ENCODE measurements around the gene SYNDIG1.
"Not testable (repeated sequence)": the region's sequence is repeated elsewhere in the genome, so short reads cannot be mapped to it uniquely, and the experiment has no call there.

Gene SYNDIG1

GRCh38 chr20:24616258-24617079 lies 147.0 kb downstream of the SYNDIG1 start:
- no peak for DNase-seq

DNA sequence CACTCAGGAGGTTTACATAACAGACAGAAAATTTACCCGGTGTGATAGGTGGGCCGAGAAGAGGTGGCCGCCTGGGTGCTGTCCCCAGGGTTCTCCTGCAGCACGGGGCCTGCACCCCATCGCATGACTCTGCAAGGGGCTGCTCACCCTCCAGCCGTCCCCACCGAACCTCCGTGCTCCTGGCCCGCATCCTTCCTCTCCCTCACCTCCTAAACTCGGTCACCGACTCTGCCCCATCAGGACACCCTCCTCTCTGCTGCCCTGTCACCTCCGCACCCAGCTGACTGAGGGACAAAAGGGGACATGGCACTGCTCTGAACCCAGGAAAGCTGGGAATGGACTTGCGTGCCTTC lies 147.6 kb downstream of the SYNDIG1 start:
- DNase-seq = no peak

DNA sequence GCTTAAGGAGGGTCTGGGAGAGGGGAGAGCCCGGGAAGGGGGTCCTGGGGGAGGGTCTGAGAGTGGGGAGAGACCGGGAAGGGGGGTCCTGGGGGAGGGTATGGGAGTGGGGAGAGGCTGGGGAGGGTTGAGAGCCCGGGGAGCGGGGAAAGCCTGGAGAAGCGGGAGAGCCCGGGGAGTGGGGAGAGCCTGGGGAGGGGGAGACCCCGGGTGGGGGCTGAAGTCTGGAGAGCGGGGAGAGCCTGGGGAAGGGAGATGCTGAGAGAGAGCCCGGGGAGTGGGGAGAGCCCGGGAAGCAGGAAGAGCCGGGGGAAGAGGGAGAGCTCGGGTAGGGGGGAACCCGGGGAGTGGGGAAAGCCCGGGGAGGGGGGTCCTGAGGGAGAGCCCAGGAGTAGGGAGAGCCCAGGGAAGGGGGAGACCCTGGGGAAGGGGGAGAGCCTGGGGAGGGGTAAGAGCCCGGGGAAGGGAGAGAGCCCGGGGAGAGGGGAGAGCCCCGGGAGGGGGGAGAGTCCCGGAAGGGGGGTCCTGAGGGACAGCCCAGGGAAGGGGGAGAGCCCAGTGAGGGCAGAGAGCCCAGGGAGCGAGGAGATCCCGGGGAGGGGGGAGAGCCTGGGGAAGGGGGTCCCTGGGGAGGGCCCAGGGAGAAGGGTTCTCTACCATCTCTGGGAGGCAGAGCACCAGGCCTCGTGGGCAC lies 148.5 kb downstream of the SYNDIG1 start:
- no peak for DNase-seq

DNA sequence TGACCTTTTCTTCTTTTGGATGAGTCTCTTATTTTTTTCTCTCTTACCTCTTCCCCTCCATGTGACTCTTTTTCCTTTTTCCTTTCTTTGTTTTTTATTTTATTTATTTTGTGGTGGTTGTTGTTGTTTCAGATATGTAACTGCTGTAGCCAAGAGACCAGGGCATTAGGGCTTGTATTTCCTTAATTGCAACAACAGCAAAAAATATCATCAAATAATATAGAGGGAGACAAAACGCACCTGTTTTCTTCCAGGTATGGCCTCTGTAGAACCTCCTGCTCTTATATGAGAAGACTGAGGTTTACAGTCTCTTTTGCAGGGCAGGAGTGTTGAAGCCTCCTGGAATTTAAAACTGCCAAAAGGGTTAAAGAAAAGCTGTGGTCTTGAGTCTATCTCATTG lies 149.3 kb downstream of the SYNDIG1 start:
- DNase-seq = no peak

- DNase-seq = no peak
Measured at GRCh38 chr20:24619212-24619611, 149.8 kb downstream of the SYNDIG1 start.

GRCh38 chr20:24620937-24621519 lies 151.6 kb downstream of the SYNDIG1 start:
- no peak for DNase-seq

GRCh38 chr20:24622856-24623255 lies 153.4 kb downstream of the SYNDIG1 start:
- no peak for DNase-seq

- DNase-seq = not testable (repeated sequence)
Measured at GRCh38 chr20:24626141-24626540, 156.7 kb downstream of the SYNDIG1 start.

- no peak for DNase-seq
Measured at GRCh38 chr20:24627291-24627690, 157.9 kb downstream of the SYNDIG1 start.

- DNase-seq = no peak
Measured at GRCh38 chr20:24627926-24628325, 158.5 kb downstream of the SYNDIG1 start.

GRCh38 chr20:24628985-24629384 lies 159.6 kb downstream of the SYNDIG1 start:
- DNase-seq = no peak

DNA sequence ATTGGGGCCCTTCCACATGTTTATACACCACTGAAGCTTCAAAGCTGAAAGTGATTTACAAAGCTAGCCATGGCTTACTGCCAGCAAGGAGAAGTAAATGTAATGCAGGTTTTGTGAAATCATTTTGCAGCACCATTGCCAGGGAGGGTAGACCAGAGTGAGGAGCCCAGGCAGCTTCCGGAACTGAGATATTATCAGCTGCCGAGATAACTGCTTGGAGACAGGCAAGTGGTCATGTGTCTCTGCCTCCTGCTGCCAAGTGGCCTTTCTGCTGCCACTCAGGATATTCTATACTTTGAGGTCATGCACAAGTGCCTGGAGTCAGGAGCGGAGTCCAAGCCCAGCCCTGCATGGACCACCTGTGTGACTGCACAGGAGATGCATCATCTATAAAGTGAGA lies 160.2 kb downstream of the SYNDIG1 start:
- DNase-seq = no peak

GRCh38 chr20:24630486-24631172 lies 161.2 kb downstream of the SYNDIG1 start:
- DNase-seq = no peak

GRCh38 chr20:24631173-24631505 lies 161.7 kb downstream of the SYNDIG1 start:
- no peak for DNase-seq

- DNase-seq = no peak
Measured at GRCh38 chr20:24632581-24632980, 163.2 kb downstream of the SYNDIG1 start.

- DNase-seq = no peak
Measured at GRCh38 chr20:24633026-24633425, 163.6 kb downstream of the SYNDIG1 start.

GRCh38 chr20:24633521-24633920 lies 164.1 kb downstream of the SYNDIG1 start:
- no peak for DNase-seq

DNA sequence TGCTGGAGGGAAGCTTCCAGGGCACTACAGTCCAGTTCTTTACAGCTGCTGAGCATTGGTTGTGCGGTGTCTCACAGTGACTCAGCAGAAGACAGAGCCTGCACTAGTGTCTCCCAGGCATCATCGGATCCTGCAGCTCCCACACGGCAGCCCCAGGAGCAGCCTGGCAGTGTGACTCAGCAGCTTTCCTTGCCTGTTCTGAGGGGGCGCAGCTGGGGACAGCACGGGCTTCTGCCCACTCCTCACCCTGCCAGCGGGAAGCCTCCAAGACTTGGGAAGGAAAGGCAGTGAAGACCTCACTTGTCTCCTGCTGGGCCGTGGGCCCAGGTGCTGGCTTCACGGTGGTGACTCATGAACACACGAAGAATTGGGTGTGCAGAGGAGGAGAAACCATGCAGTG lies 165.4 kb downstream of the SYNDIG1 start:
- DNase-seq = no peak

DNA sequence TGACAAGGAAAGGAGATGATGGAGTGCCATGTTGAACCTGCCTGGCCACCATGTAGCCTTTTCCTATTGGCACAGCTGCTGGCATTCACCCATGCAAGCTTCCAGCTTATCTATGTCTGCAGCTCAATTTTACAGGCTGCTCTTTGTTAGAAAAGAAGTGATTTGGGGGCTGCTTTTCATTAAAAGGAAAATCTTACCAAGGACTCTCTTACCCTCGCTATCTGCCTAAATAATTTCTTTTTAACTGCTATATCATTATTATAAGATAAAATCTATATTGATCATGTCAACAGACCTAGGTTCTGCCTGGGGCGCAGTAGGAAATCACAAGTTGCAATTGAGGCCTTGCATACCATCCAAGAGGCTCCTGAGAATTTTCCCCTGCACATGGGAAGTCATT lies 167.2 kb downstream of the SYNDIG1 start:
- DNase-seq = no peak

DNA sequence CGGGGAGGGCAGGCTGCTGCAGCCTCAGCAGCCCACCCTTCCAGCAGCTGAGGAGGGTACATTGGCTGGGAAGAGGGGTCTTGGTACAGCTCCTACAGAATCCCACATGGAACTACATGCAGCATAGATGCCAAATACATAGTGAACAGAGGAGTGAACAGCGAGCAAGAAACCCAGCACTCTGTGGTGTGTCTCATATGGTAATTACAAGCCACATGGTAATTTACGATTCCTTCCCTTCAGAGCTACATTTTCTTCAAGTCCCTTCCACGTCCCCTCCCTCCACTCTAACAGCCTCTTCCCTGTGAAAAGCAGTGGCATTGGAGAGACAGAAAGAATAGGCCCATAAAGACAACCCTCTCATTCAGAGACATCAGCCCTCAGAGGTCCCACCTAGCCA lies 167.7 kb downstream of the SYNDIG1 start:
- no peak for DNase-seq

DNA sequence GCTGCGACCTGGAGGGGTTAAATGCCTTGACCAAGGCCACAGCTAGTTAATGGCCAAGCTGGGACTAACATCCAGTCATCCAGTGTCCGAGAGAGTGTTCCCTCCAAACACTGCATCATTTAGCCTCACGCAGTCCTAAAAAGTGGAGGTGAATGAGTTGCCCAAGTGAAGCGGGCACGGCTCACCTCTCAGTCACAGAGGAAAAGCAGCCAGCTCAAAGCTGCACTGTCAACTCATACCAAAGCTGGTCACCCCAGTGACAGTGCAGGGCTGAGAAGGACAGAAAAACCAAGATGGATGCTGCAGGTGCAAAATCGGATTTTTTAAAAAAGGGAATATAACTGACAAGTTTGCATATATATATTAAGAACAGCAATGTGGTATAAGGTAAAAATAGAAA lies 168.5 kb downstream of the SYNDIG1 start:
- DNase-seq = no peak

DNA sequence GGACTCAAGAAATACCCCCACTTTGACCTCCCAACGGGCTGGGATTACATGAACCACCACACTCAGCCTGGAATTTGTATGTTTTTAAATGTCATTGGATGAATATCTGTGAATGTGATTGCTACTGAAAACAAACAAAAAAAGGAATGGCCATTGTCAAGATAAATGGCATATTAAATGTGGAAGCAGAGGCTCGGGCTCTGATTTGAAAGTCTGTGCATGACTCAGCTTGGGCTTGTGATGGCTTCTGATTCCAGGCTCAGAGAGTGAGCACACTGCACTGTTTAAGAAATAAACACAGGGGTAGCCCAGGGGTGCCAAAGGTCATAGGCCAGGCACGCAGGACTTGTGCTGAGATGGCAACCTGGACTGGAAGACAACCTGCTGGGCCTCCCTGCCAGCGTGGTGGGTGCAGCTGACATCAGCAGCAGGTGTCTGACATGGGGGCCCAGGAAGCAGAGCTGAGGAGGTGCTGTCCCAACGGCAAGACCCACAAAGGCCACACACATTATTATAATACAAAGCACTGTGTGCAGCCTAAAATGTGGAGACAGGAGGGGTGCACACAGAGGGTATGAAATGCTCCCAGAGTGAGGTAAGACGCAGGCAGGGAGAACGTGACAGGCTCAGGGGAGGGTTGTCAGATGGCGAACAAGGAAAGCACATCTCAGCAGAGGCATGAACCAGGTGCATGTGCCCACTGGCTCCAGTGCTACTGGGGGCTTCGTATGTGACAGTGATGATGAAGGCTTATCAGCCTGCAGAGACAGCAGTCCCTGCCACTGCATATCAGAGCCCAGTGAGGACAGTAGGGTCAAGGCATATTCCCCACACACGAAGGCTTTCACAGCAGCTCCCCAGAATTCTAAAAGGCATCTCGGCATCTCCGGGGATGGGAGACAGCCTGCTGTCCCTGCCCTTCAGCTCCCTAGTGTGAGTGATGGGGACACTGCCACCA lies 169.4 kb downstream of the SYNDIG1 start:
- DNase-seq = no peak

DNA sequence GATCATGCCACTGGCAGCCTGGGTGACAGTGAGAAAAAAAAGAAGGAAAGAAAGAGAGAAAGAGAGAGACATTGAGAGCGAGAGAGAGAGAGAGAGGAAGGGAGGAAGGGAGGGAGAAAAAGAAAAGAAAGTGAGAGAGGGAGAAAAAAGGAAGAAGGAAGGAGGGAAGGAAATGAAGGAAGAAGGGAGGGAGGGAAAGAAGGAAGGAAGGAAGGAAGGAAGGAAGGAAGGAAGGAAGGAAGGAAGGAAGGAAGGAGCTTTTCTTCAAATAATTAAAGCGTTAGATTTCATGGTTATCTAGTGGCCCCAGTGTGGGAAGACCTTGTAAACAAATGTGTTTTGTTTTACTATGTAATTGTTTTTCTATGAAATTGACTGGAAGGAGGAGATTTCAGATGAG lies 170.8 kb downstream of the SYNDIG1 start:
- DNase-seq = no peak

All from NCI-H1930 (cell line).